ELR (cell line): ENCODE data around the gene OVCA2.

Source experiments
- DNase-seq: peaks from one replicate; pipeline ENCODE4 v3.0.0-alpha.2; 2015; ENCODE audit warnings: low read depth

The OVCA2 gene

DNA sequence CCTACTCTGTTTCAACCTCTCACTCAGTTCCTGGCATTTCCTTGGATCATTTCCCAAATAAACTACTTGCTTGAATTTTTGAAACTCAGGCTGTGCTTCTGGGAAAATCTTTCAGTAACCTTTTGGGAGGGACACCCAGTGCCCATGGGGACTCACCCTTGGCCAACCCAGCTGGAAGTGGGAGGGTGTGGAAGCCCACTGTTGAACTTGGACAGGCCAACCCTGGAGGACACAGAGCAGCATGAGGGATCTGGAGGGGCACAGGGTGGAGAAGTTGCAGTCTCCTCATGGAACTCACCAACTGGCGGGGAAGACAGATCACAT is 27.9 kb upstream of the OVCA2 start:
- no peak for DNase-seq

DNA sequence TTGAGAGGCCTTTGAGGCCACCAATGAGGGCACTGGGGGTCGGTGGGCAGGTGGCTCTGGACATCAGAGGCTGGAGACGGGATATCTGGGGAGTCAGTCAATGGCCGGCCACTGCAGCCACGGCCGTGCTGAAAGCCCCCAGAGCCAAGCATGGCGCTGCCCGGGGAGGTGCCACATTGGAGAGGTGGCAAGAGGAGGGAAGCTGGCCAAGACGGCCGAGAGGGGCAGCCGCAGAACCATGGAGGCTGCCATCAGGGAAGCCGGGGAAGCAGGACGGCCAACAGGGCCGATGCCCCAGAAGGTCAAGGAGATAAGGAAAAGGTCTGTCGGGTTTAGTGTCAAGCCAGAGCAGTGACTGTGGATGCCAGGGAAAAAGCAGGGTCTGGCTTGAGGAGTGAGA is 26.5 kb upstream of the OVCA2 start:
- no peak for DNase-seq

DNA sequence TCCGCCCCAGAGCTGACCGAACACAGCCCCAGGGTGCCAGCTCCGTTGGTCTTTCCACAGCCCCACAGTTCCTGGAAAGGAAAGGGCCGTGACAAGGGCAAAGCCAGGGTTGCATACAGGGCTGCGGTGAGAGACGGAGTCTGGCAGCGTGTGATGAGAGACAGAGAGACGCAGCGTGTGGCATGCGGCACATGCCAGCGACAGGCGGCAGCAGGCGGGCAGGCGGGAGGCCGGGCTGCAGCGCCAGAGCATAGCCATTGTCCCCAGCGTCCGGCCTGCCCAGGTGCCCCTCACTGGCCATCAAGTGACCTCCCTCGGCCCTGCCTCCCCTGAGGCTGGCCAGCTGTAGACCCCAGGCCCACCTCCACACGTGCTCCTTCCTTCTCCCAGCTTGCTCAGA is 25.3 kb upstream of the OVCA2 start:
- DNase-seq = no peak

DNA sequence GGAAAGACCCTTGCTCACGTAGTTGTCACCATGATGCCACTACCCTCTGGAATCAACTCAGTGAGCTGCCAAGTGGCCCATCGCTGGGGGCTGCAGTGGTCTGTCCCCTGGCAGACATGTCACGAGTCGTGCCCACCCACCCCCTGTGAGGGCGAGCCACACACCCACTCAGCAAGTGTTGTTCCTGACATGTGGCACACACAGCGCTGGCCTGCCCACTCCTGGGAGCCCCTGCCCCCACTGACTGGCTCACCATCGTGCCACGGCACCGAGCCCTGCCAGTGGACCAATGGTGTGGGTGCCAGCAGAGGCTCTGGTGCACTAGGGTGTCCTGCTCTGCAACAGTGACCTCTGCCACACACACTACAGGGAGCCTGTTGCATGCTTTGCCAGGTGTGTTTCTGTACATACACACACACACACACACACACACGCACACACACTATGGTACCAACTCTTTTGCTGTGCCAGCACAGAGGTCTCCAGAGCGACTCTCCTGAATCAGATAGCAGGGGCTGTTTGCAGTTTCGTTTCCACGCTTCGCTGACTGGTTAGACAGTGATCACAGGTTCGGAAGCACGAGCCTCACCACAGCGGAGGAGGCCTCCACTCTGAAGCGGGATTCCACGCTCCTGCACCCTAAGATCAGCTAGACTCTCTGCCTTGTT is 24.4 kb upstream of the OVCA2 start:
- no peak for DNase-seq

DNA sequence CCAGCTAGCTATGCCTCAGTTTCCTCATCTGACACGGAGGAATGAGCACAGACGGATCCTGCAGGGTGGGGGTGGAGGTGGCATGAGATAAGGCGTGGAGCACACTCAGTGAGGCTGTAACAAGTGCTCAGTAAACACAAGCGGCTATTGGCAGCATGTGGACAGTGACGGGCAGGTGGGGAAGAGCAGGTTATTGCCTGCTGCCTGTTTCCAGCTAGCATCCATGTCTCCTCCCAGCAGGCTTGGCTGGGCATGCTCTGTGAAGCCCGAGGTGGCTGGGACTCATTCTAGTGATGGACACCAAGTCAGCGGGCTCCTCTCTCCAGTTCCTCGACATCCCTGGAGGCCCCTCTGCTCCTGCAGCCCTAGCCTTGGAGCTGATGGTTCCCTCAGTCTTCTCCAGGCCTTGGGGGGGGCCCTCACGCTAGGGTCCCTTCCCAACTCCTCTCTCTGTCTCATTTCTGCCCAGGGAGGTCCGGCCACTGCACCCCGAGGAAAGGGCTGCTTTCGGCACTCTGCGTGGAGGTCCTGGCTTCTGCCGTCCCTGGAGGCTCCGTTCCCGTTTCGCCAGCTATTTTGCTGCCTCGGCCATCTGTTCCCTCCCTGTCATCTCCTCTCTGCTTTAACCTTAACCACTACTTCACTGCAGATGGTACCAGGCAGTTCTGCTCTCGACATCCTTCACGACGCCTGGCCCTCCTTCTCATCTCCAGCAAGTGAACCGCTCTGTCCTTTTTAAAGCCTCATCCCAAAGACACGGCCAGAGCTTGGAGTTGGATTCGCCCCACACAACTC is 22.9 kb upstream of the OVCA2 start:
- DNase-seq = no peak

DNA sequence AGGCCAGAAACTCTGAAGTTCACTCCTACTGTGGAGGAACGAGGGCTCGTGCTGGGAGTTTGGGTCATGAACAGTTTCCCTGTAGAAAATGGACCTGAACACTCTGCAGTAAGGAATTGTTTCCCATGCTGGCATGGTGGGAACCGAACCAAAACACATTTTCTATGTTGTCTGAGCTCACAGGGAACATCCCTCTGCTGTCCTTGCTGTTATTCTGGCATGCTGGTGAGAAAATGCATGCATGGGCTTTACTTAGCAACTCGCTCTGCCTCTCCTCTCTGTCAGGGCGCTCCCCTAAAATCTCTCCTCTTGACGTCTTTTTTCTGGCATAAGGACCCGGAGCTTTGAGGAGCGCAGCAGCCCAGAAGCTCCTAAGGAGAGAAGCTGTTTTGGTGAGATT is 22.1 kb upstream of the OVCA2 start:
- DNase-seq = no peak

DNA sequence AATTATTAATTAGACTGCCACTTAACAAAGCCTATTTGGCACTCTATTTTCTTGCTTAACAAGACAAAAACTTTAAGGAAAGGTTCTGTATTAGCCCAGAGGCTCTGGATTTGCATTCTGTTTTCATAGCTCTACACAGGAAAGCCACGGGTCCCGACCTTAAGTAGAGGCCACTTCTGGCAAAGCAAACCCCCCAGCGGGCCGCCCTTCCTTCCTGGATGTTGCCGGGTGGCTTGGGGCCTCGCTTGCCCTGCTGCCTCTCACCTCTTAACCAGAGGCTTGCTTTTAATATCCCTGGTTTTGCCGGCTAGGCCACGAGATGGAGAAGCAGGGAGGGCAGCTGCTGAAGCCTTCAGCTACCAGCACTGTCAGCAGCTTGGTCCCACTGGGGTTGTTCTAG is 21.1 kb upstream of the OVCA2 start:
- no peak for DNase-seq

DNA sequence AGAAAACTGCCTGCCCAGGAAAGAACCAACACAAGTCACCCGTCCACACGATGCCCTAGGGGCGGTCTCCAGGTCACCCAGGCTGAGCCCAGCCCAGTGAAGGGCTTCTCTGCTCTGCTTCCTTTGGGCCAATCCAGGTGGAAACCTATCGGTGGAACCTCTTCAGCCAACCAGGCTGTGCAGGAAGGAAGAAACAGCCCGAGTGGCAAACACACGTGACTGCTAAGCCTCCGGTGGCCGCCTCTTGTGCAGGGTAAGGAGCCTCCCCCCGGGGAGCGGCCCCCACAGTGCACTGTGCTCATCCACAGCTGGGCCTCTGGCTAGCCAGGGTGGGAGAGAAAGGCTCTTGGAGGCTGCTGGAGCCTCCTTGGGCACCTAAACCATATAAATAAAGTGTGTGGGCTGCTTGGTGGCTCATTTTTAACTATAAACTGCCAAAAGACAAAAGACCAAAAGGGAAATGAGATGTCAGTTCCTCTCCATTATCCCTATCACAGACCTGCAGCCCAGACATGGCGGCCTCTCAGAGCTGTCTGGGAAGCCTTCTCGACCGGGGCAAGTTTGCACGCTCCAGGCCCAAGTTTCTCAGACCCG is 19.1 kb upstream of the OVCA2 start:
- DNase-seq = no peak

DNA sequence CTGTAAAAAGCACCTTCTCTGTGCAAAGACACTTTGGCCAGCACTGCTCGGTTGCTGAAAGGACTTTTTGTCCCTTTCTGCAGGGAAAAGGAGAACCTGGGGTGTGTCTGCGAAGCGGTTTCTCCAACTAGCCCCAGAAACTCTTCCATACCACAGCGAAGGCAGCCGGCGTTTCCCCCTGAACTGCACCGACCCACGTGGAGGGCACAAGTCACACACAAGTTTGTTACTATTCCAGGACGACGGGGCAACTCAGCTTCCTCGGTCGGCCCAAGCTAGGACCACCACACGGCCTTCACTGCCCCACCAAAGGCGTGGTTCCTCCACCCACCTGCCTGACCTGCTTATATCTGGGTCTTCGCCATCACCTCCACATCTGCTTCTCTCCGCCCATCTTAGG is 18.6 kb upstream of the OVCA2 start:
- no peak for DNase-seq

DNA sequence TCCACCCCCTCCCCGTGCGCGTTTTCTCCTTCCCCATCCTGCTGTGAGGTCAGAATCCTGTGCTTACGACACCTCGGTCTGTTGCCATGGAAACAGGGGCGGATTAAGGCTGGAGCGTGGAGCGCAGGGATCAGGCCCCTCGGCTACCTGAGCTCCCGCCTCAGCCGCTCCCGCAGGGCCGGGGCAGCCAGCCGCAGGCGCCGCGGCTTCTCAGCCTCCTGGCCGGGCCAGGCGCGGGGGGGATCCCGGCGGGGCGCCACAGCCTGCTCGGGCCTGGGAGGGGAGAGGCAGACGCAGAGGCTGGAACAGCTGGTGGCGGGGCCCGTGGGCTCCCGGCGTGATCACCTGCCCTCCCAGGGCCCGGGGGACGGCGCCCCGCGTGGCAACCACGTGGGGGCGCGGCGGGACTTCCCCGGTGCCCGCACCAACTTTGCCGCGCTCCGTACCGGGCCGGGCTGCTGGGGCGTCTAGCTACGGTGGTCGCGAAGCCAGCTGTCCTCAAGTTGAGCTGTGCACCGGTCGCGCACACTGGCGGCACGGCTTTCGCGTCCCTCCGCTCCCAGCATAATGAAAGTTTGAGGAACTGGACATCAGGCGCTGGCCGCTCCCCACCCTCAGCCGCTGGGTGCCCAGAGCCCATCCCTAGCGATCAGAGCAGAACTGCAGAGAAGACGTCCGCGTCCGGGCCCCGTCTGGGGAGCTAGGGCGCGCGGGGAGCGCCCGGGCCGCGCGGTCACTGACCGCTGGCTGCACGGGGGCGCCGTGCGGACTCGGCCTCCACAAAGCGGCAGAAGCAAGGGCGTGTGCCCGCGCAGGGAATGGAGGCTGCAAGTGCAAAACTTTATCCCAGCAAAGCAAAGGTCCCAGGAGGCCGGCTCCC is 17.9 kb upstream of the OVCA2 start:
- DNase-seq = peak; percentile 47

DNA sequence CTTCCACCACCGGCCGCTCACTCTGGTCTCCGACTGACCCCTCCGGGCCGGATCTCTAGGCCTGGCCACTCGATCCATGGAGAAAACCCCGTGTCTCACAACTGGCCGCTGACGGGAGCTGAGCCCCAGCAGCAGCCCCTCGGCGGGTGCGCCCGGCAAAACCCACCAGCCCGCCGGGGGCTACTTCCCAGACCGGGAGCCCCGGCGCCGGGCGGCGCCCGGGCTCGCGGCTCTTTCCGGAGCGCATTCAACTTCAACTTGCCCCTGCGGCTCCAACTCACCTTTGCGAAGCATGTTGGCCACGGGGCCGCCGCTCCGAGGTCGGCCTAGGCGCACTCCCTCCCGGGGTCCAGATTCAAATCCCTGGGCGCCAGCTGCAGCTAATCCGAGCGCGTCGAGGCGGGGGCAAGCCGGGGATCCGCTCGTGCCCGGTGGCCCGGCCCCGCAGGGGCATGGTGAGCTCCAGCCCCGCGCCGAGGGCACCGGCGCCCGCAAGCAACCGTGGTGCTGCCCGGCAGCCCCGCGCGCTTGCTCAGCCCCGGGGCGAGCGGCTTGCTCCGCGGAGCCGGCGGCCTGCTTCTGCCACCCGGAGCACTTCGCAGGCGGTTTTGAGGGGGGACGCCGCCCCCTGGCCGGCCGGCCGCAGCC is 17.1 kb upstream of the OVCA2 start:
- DNase-seq = no peak

DNA sequence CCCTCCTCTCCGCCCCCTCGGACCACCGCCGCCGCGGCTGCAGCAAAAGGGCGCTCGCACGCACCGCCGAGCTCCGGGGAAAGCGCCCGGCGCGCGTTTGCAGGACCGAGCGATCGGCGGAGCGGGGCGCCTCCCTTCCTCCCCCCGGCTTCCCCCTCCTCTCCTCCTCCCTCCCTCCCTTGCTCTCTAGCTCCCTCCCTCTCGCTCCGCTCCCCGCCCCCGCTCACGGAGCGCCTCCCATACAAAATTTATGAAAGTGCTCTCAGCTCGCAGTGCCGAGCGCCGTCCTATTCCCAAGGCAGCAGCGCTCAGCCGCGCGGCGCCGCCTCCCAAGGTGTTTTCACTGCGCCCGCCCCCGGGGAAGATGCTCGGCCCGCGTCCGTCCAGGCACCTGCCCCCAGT is 16.6 kb upstream of the OVCA2 start, which contains the start of gene RTN4RL1:
Gene RTN4RL1 (minus strand): TSS at position 115 of the 402 bp plus-strand sequence. CDS start 469 bp downstream, outside the sequence.
- peak; percentile 59 for DNase-seq

DNA sequence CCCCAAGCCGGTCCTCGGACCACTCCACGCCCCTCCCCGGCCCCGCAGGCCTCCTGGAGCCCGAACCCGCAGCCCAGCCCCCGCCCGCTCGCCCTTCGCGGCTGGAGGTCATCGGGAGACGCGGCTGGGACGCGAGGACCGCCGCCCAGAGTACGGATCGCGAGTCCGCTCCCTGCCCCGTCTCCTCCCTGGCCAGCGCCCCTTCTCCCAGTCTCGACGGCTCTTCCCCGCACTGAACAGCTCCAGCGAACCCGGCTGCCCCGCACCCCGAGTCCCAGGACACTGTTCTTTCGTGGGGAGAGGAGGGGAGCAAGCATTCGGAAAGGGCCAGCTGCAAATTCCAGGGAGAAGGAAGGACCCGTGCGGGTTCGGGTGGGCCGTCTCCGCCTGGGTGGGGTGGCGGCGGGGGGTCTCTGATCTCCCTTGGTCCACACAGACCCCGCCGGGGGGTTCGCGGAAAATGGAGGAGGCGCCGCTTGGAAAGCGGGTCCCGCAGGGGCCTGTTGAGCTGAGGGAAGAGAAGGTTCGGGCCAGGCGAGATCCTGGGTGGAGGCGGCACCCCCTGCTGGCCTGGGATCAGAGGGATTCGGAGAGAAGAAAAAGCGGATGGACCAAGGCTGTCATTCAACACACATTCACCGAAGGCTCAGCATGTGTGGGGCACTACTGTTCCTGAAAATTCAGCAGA is 16.1 kb upstream of the OVCA2 start:
- peak; percentile 83 for DNase-seq

DNA sequence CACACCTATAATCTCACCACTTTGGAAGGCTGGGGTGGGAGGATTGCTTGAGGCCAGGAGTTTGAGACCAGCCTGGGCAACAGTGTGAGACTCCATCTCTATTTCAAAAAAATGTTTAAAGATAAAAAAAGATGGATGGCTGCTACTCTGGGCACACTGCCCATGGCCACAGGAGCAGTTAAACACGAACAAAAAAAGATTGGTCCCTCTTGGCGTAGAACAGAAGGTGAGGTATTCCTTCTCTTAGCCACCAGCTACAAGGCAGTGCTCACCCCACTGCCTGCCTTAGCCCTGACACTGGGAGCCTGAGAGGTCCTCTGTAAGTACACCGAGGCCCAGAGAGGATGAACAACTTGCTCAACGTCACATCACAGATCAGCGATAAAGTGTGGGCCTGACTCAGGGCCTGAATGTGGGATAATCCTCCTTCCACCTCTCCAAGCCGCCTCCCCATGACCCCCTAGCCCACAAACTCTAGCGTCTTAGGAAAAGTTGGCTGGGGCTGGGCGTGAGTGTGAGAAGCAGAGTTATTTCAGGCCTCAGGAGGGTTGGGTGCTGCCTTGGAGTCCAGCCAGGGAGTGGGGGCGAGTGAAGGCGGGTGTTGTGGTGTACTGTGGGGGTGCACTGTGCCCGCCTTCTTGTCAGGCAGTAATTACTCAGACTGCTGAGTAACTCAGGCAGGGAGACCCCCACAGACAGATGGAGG is 14.1 kb upstream of the OVCA2 start:
- no peak for DNase-seq

DNA sequence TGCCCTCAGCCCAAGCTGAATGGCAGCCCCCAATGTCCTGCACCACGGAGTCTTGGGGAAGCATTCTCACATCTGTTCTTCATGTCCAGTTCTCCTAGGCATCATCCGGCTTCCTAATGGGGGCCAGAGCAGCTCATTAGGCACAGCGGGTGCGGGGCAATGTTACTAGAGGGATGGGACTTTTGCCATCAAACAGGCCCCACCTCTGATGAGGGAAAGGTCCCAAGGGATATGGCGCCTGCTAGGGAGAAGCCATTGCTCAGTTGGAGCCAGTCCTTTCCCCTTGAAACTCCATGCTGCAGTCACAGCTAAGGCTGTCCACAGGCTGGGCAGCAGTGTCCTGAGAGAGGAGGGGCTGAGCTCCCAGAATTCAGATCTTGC is 13.6 kb upstream of the OVCA2 start:
- DNase-seq = no peak

DNA sequence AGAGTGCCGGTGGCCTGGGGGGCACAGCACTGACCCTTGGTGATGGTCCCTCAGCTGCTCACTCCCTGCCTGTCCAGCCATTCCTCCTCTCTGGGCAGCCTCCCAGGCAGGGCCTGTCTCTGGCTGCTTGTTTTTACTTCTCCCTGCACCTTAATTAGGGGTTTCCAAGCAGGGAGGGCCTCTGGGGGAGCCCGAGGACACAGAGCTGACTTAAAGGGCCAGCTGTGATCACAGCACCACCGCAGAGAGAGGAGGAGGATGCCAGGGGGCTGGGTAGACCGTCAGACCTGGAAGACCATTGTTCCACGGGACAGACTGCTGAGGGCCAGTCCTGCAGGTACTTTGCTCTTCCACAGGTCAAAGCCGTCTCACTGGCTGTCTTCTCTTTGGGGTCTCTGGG is 13.1 kb upstream of the OVCA2 start:
- DNase-seq = no peak

DNA sequence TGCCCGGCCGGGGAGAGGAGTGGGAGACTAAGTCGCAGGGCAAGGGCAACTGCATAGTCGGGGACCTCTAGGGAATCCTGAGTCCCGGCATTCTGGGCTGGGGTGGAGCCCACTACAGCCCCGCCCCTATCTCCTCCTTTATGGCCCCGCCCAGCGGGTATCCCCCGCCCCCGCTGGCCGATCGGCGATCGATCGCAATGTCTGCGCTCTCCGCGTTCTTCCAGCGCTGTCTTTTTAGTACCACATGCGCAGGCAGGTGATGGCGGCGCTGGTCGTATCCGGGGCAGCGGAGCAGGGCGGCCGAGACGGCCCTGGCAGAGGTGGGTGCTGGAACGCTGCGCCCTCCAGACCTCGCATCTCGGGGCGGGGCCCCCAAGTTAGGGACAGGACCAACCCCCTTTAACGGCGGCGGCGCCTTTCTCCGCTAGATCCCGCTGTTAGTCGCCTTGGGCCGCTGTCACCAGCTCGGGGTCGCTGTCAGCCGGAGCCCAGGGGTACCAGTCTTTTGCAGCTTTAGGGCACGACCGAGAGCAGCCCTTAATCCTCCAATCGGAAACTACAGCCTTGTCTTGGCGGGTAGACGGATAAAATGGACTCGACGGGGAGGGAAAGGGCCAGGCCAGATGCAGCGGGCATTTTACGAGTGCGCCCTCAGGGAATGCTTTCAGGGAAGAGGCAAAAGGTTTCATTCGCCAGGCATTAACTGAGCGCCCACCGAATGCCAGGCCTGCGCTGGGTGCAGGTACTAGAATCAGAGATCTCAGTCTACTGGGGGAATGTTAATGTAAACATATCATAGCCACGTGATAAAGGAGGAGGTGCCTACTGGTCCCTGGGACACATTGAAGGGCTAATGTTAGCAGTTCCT is 11.7 kb upstream of the OVCA2 start, which contains the start of gene DPH1:
Gene DPH1 (plus strand): TSS at position 243 of the 868 bp plus-strand sequence. CDS start 17 bp downstream, at position 260.
- peak; percentile 95 for DNase-seq

DNA sequence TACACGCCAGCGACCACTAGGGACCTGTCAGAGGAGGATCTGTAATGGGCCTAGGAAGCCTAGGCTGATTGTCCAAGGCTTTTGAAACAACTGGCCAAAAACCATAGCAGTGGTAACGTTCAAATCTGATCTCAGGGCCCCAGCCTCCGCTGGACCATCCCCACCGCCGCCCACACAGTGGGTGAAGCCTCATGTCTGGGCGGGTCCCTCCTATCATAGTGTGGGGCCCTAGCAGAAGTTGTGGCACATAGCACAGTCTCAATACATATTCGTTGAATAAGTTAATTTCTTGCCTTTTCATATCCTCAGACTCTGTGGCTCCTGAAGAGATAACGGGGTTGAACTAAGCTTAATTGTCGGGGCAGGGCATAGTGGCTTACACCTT is 11.1 kb upstream of the OVCA2 start:
- DNase-seq = no peak

DNA sequence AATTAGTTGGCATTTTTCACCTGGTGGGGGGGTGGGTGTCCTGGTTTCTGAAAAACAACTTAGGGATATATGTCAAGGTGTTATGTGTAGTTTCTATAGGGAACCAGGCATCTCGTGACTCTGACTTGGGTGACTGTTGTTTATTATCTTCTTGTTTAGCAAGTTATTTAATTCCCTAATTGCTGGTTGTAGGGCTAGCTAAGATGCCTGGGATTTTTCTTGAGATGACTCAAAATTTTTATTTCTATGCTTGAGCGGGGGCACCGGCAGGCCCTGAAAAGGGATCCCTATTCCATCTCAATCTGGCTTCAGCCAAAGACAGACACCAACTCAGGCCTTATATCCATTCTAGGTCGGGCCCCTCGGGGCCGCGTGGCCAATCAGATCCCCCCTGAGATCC is 8.7 kb upstream of the OVCA2 start:
- no peak for DNase-seq

DNA sequence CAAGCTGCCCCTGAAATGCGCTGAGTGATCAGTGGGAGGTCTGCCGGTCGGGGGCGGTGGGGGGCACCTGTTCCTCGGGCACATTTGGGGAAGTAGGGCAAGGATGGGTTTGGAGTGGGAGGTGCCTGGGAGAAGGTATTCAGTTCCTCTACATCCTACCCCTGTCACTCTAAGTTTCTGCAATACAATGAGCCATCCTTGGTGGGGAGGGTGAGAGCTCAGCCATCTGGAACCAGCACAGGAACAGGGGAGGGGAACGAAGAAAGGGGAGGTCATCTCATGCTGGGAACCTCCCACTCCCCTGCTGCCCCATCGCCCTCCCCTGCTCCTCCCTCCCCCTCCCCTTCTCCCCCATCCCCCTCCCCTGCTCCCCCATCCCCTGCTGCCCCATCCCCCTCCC is 7.7 kb upstream of the OVCA2 start:
- peak; percentile 51 for DNase-seq
